ENCODE measurements around the gene THOC5.

THOC5 gene

GRCh38 chr22:29476116-29476515 is 77.4 kb downstream of the THOC5 start:
- no peak for DNase-seq

GRCh38 chr22:29475550-29475949 is 78.0 kb downstream of the THOC5 start:
- no peak overlapping the region for H2BK15ac ChIP-seq (replicated peaks; ENCODE audit: low read depth)
- H3K56ac ChIP-seq (ENCODE audit: low read length): no peak overlapping the region
- no peak overlapping the region for H2AK5ac ChIP-seq (ENCODE audit: low read length)
- peaks cover 18% of the 10 kb centered on the region for H3K27me3 ChIP-seq (ENCODE audit: insufficient read depth, low read length, poor library complexity)
- no peaks in the 10 kb centered on the region for H3K79me1 ChIP-seq (ENCODE audit: low read length)
- no peaks in the 10 kb centered on the region for H3K4me1 ChIP-seq (ENCODE audit: control insufficient read depth, low read depth, low read length)
- H2BK120ac ChIP-seq (ENCODE audit: low read depth, low read length): no peak overlapping the region
- no peaks in the 10 kb centered on the region for H3K79me2 ChIP-seq (ENCODE audit: control insufficient read depth, insufficient read depth, low read length)
- no peak overlapping the region for H3K23ac ChIP-seq (ENCODE audit: low read length)
- no peak overlapping the region for H3K18ac ChIP-seq (ENCODE audit: low read length)
- H2BK5ac ChIP-seq (ENCODE audit: low read length): no peak overlapping the region
- no peak overlapping the region for H3K4ac ChIP-seq (ENCODE audit: low read depth, low read length)
- no peak overlapping the region for H3K27ac ChIP-seq (ENCODE audit: low read depth, low read length)
- no peak overlapping the region for H4K5ac ChIP-seq (ENCODE audit: low read length)
- DNase-seq: no peak
- no CpG with 5 or more reads among the region's 8 CpGs for WGBS (ENCODE audit: extremely low coverage, insufficient coverage, low lambda C conversion rate)
- no peak overlapping the region for H4K8ac ChIP-seq (ENCODE audit: low read depth, low read length)
- no peak overlapping the region for H3K4me3 ChIP-seq (ENCODE audit: low read length)
- H3K9ac ChIP-seq (ENCODE audit: low read length): no peak overlapping the region
- H3K4me2 ChIP-seq (ENCODE audit: low read length): no peak overlapping the region
- no peaks in the 10 kb centered on the region for H3K36me3 ChIP-seq (ENCODE audit: control insufficient read depth, insufficient read depth, low read length)

More at GRCh38 chr22:29476116-29476515, 77.4 kb downstream of the THOC5 start:
- WGBS (ENCODE audit: extremely low coverage, insufficient coverage, low lambda C conversion rate): no CpG with 5 or more reads among the region's 6 CpGs
- Histone ChIP-seq H2BK5ac (ENCODE audit: low read length) (no peak overlapping the region), H4K8ac (ENCODE audit: low read depth, low read length) (no peak overlapping the region), H3K4me2 (ENCODE audit: low read length) (no peak overlapping the region), H2AK5ac (ENCODE audit: low read length) (no peak overlapping the region), H3K9ac (ENCODE audit: low read length) (no peak overlapping the region), H3K4me3 (ENCODE audit: low read length) (no peak overlapping the region), H3K4ac (ENCODE audit: low read depth, low read length) (no peak overlapping the region), H3K79me2 (ENCODE audit: control insufficient read depth, insufficient read depth, low read length) (no peaks in the 10 kb centered on the region), H2BK120ac (ENCODE audit: low read depth, low read length) (no peak overlapping the region), H3K79me1 (ENCODE audit: low read length) (no peaks in the 10 kb centered on the region), H3K23ac (ENCODE audit: low read length) (no peak overlapping the region), H3K27me3 (ENCODE audit: insufficient read depth, low read length, poor library complexity) (peaks cover 18% of the 10 kb centered on the region), H3K4me1 (ENCODE audit: control insufficient read depth, low read depth, low read length) (no peaks in the 10 kb centered on the region), H3K56ac (ENCODE audit: low read length) (no peak overlapping the region), H3K27ac (ENCODE audit: low read depth, low read length) (no peak overlapping the region), H2BK15ac (replicated peaks; ENCODE audit: low read depth) (no peak overlapping the region), H4K5ac (ENCODE audit: low read length) (no peak overlapping the region), H3K36me3 (ENCODE audit: control insufficient read depth, insufficient read depth, low read length) (no peaks in the 10 kb centered on the region), H3K18ac (ENCODE audit: low read length) (no peak overlapping the region)

GRCh38 chr22:29473001-29473400 is 80.6 kb downstream of the THOC5 start:
- no peak overlapping the region for H3K18ac ChIP-seq (ENCODE audit: low read length)
- DNase-seq: no peak

GRCh38 chr22:29470159-29470855 is 83.2 kb downstream of the THOC5 start:
- H3K56ac ChIP-seq (ENCODE audit: low read length): peak overlapping the region; percentile 90
- H2BK5ac ChIP-seq (ENCODE audit: low read length): no peak overlapping the region
- peaks cover 2% of the 10 kb centered on the region for H3K4me1 ChIP-seq (ENCODE audit: control insufficient read depth, low read depth, low read length)
- WGBS (ENCODE audit: extremely low coverage, insufficient coverage, low lambda C conversion rate): no CpG with 5 or more reads among the region's 54 CpGs
- no peak overlapping the region for H2BK120ac ChIP-seq (ENCODE audit: low read depth, low read length)
- peak overlapping the region; percentile 72 for H3K9ac ChIP-seq (ENCODE audit: low read length)
- H3K27ac ChIP-seq (ENCODE audit: low read depth, low read length): no peak overlapping the region
- H2BK15ac ChIP-seq (replicated peaks; ENCODE audit: low read depth): no peak overlapping the region
- H4K8ac ChIP-seq (ENCODE audit: low read depth, low read length): no peak overlapping the region
- no peak overlapping the region for H3K23ac ChIP-seq (ENCODE audit: low read length)
- H2AK5ac ChIP-seq (ENCODE audit: low read length): no peak overlapping the region
- H4K5ac ChIP-seq (ENCODE audit: low read length): no peak overlapping the region
- peak; percentile 92 for DNase-seq
- H3K79me2 ChIP-seq (ENCODE audit: control insufficient read depth, insufficient read depth, low read length): no peaks in the 10 kb centered on the region
- peak overlapping the region; percentile 49 for H3K4me3 ChIP-seq (ENCODE audit: low read length)
- H3K4ac ChIP-seq (ENCODE audit: low read depth, low read length): no peak overlapping the region
- peak overlapping the region; percentile 74 for H3K4me2 ChIP-seq (ENCODE audit: low read length)
- no peak overlapping the region for H3K18ac ChIP-seq (ENCODE audit: low read length)
- H3K79me1 ChIP-seq (ENCODE audit: low read length): no peaks in the 10 kb centered on the region
- H3K27me3 ChIP-seq (ENCODE audit: insufficient read depth, low read length, poor library complexity): no peaks in the 10 kb centered on the region
- no peaks in the 10 kb centered on the region for H3K36me3 ChIP-seq (ENCODE audit: control insufficient read depth, insufficient read depth, low read length)

More at GRCh38 chr22:29473001-29473400, 80.6 kb downstream of the THOC5 start:
- Histone ChIP-seq H4K5ac (ENCODE audit: low read length) (no peak overlapping the region), H3K23ac (ENCODE audit: low read length) (no peak overlapping the region), H2AK5ac (ENCODE audit: low read length) (no peak overlapping the region), H3K27ac (ENCODE audit: low read depth, low read length) (no peak overlapping the region), H3K79me1 (ENCODE audit: low read length) (no peaks in the 10 kb centered on the region), H3K4me3 (ENCODE audit: low read length) (no peak overlapping the region), H3K36me3 (ENCODE audit: control insufficient read depth, insufficient read depth, low read length) (no peaks in the 10 kb centered on the region), H4K8ac (ENCODE audit: low read depth, low read length) (no peak overlapping the region), H3K9ac (ENCODE audit: low read length) (no peak overlapping the region), H2BK5ac (ENCODE audit: low read length) (no peak overlapping the region), H3K27me3 (ENCODE audit: insufficient read depth, low read length, poor library complexity) (no peaks in the 10 kb centered on the region), H3K56ac (ENCODE audit: low read length) (no peak overlapping the region), H2BK15ac (replicated peaks; ENCODE audit: low read depth) (no peak overlapping the region), H3K4me1 (ENCODE audit: control insufficient read depth, low read depth, low read length) (peaks cover 2% of the 10 kb centered on the region), H3K4me2 (ENCODE audit: low read length) (no peak overlapping the region), H3K79me2 (ENCODE audit: control insufficient read depth, insufficient read depth, low read length) (no peaks in the 10 kb centered on the region), H3K4ac (ENCODE audit: low read depth, low read length) (no peak overlapping the region), H2BK120ac (ENCODE audit: low read depth, low read length) (no peak overlapping the region)
- WGBS (ENCODE audit: extremely low coverage, insufficient coverage, low lambda C conversion rate): no CpG with 5 or more reads among the region's 5 CpGs

GRCh38 chr22:29469755-29470154 is 83.8 kb downstream of the THOC5 start:
- no peaks in the 10 kb centered on the region for H3K79me2 ChIP-seq (ENCODE audit: control insufficient read depth, insufficient read depth, low read length)
- H2AK5ac ChIP-seq (ENCODE audit: low read length): no peak overlapping the region
- H3K18ac ChIP-seq (ENCODE audit: low read length): no peak overlapping the region
- DNase-seq: peak; percentile 62
- H4K8ac ChIP-seq (ENCODE audit: low read depth, low read length): no peak overlapping the region
- peak overlapping the region; percentile 8 for H3K4me3 ChIP-seq (ENCODE audit: low read length)
- peak overlapping the region; percentile 90 for H3K56ac ChIP-seq (ENCODE audit: low read length)
- H2BK5ac ChIP-seq (ENCODE audit: low read length): no peak overlapping the region
- H3K4me1 ChIP-seq (ENCODE audit: control insufficient read depth, low read depth, low read length): peaks cover 2% of the 10 kb centered on the region
- peak overlapping the region; percentile 74 for H3K4me2 ChIP-seq (ENCODE audit: low read length)
- H4K5ac ChIP-seq (ENCODE audit: low read length): no peak overlapping the region
- WGBS (ENCODE audit: extremely low coverage, insufficient coverage, low lambda C conversion rate): no CpG with 5 or more reads among the region's 9 CpGs
- no peaks in the 10 kb centered on the region for H3K27me3 ChIP-seq (ENCODE audit: insufficient read depth, low read length, poor library complexity)
- H2BK15ac ChIP-seq (replicated peaks; ENCODE audit: low read depth): no peak overlapping the region
- H3K9ac ChIP-seq (ENCODE audit: low read length): peak overlapping the region; percentile 72
- no peak overlapping the region for H3K4ac ChIP-seq (ENCODE audit: low read depth, low read length)
- H3K79me1 ChIP-seq (ENCODE audit: low read length): no peaks in the 10 kb centered on the region
- no peaks in the 10 kb centered on the region for H3K36me3 ChIP-seq (ENCODE audit: control insufficient read depth, insufficient read depth, low read length)
- H3K27ac ChIP-seq (ENCODE audit: low read depth, low read length): no peak overlapping the region
- H2BK120ac ChIP-seq (ENCODE audit: low read depth, low read length): no peak overlapping the region
- no peak overlapping the region for H3K23ac ChIP-seq (ENCODE audit: low read length)

GRCh38 chr22:29464581-29464980 is 89.0 kb downstream of the THOC5 start:
- H2BK120ac ChIP-seq (ENCODE audit: low read depth, low read length): no peak overlapping the region
- no peak overlapping the region for H3K27ac ChIP-seq (ENCODE audit: low read depth, low read length)
- H2BK15ac ChIP-seq (replicated peaks; ENCODE audit: low read depth): no peak overlapping the region
- H3K27me3 ChIP-seq (ENCODE audit: insufficient read depth, low read length, poor library complexity): no peaks in the 10 kb centered on the region
- H3K9ac ChIP-seq (ENCODE audit: low read length): no peak overlapping the region
- no peak for DNase-seq
- H3K56ac ChIP-seq (ENCODE audit: low read length): no peak overlapping the region
- no peaks in the 10 kb centered on the region for H3K79me2 ChIP-seq (ENCODE audit: control insufficient read depth, insufficient read depth, low read length)
- H3K4ac ChIP-seq (ENCODE audit: low read depth, low read length): no peak overlapping the region
- no peak overlapping the region for H4K8ac ChIP-seq (ENCODE audit: low read depth, low read length)
- H3K4me2 ChIP-seq (ENCODE audit: low read length): no peak overlapping the region
- peaks cover under 1% of the 10 kb centered on the region for H3K4me1 ChIP-seq (ENCODE audit: control insufficient read depth, low read depth, low read length)
- no peak overlapping the region for H3K18ac ChIP-seq (ENCODE audit: low read length)
- H2AK5ac ChIP-seq (ENCODE audit: low read length): no peak overlapping the region
- no CpG with 5 or more reads among the region's 7 CpGs for WGBS (ENCODE audit: extremely low coverage, insufficient coverage, low lambda C conversion rate)
- H3K4me3 ChIP-seq (ENCODE audit: low read length): no peak overlapping the region
- H3K23ac ChIP-seq (ENCODE audit: low read length): no peak overlapping the region
- H3K36me3 ChIP-seq (ENCODE audit: control insufficient read depth, insufficient read depth, low read length): no peaks in the 10 kb centered on the region
- H2BK5ac ChIP-seq (ENCODE audit: low read length): no peak overlapping the region
- no peaks in the 10 kb centered on the region for H3K79me1 ChIP-seq (ENCODE audit: low read length)
- H4K5ac ChIP-seq (ENCODE audit: low read length): no peak overlapping the region

All from mesendoderm (in vitro differentiated cells).